ENCODE results near the gene CDH22. TPM values are rescaled to one million over a fixed set of nuclear protein-coding genes. Genes with fewer than 3 reads are reported as not detected.

The CDH22 gene
- total RNA-seq (10 to 100 TPM in 1 of 10 donors, 1 to 10 TPM in 2, under 1 TPM in 7; 0.16 to 11.0 (median 0.64) TPM), polyA plus RNA-seq (1 to 10 TPM in 1 of 2 donors, under 1 TPM in 1; 0.04 to 1.0 TPM)
- long read RNA-seq, donor 1, partial matches to known transcripts, result 1 of 5 reads
- long read RNA-seq, donor 1, other reads (novel, unspliced or antisense), result 4 of 5 reads
- long read RNA-seq, donor 2, partial matches to known transcripts, result 9 of 23 reads
- long read RNA-seq, donor 2, other reads (novel, unspliced or antisense), result 14 of 23 reads
- long read RNA-seq, donor 3, partial matches to known transcripts, result 0 of 7 reads
- long read RNA-seq, donor 3, other reads (novel, unspliced or antisense), result 7 of 7 reads

- WGBS, 2 donors, result 1% methylated on average over 56 to 72 of the region's 74 CpGs
- Histone ChIP-seq H3K4me3 (peak within 1 kb of the TSS in 9 of 10 donors; percentile 31 to 53 (median 47)), H3K27ac (no peak within 1 kb of the TSS), H3K36me3 (no peaks in the 10 kb centered on the region), H3K9me3 (no peaks in the 10 kb centered on the region), H3K27me3 (peaks cover 30 to 100% (median 95%) of the 10 kb centered on the region in 7 donors), H3K4me1 (peaks cover 3 to 23% (median 15%) of the 10 kb centered on the region in 9 donors)
- peak; percentile 23 to 36 for DNase-seq
- intact Hi-C loops (cut with DNase I), result loop anchor here in 3 of 10 donors (2.0 to 5.0 kb wide), 2 partner anchors 176 to 180 kb away; no protein-coding TSS in a partner anchor
- TF ChIP-seq CTCF (IDR thresholded peaks at IDR 0.05), result peak in 6 of 9 donors; percentile 25 to 64 (median 46)
- peak in 6 of 8 donors; percentile 27 to 77 (median 46) for ATAC-seq
Measured at GRCh38 chr20:46308258-46309157, at the start of gene CDH22. Gene CDH22 (minus strand): TSS chr20:46308498. CDS start chr20:46251294, 57,204 bp downstream.

- Histone ChIP-seq H3K27ac (peak overlapping the region in 7 of 10 donors; percentile 4 to 67 (median 38)), H3K36me3 (peaks cover 0 to 49% (median 0%) of the 10 kb centered on the region in 9 donors), H3K4me3 (peak overlapping the region in 1 of 10 donors; percentile 7), H3K9me3 (no peaks in the 10 kb centered on the region), H3K27me3 (no peaks in the 10 kb centered on the region), H3K4me1 (peaks cover 15 to 60% (median 54%) of the 10 kb centered on the region in 9 donors)
- ATAC-seq (peak; percentile 43 to 66 (median 50)), DNase-seq (peak in 1 of 2 donors; percentile 33)
- 2 to 4% methylated on average over 12 to 13 of the region's 13 CpGs for WGBS, 2 donors
- intact Hi-C loops (cut with DNase I), result loop anchor here in 2 of 10 donors (10.0 kb wide), 1 partner anchor 332 kb away; the partner anchor contains the start of gene SLC12A5 (in 2 of the 2)
- TF ChIP-seq CTCF (IDR thresholded peaks at IDR 0.05), result no peak
Measured at GRCh38 chr20:46357030-46357514, 48.8 kb upstream of the CDH22 start.

- no peak for DNase-seq
- Histone ChIP-seq H3K9me3 (no peaks in the 10 kb centered on the region), H3K27me3 (no peaks in the 10 kb centered on the region), H3K36me3 (peaks cover 0 to 51% (median 2%) of the 10 kb centered on the region in 9 donors), H3K27ac (peak overlapping the region in 4 of 10 donors; percentile 38 to 67 (median 46)), H3K4me3 (peak overlapping the region in 1 of 10 donors; percentile 7), H3K4me1 (peaks cover 15 to 54% (median 48%) of the 10 kb centered on the region in 9 donors)
- peak in 4 of 8 donors; percentile 3 to 9 (median 4) for ATAC-seq
- TF ChIP-seq CTCF (IDR thresholded peaks at IDR 0.05), result no peak
- intact Hi-C loops (cut with DNase I), result loop anchor here in 2 of 10 donors (10.0 kb wide), 1 partner anchor 332 kb away; the partner anchor contains the start of gene SLC12A5 (in 2 of the 2)
- 63 to 71% methylated on average over 23 of the region's 23 CpGs for WGBS, 2 donors
Measured at GRCh38 chr20:46356195-46357029, 48.1 kb upstream of the CDH22 start.

Measured in heart right ventricle (tissue), 16 donors.